Ectodermal cell (in vitro differentiated cells): Measurements from ENCODE around the gene HSD17B10.

Experiments
- H3K27ac ChIP-seq: 2 replicates; pipeline ENCODE4 v1.7.0; 2013; ENCODE audit warnings: mild to moderate bottlenecking, low read depth, low read length; ENCODE audit not compliant: insufficient read depth, poor library complexity, severe bottlenecking
- H3K27me3 ChIP-seq: 2 replicates; pipeline ENCODE4 v1.7.0; 2013; ENCODE audit warnings: mild to moderate bottlenecking, low read length; ENCODE audit not compliant: insufficient read depth, control insufficient read depth, poor library complexity, severe bottlenecking
- H3K36me3 ChIP-seq: one replicate; pipeline ENCODE4 v1.7.0; 2013; ENCODE audit warnings: low read length; ENCODE audit not compliant: control insufficient read depth, insufficient read depth
- H3K4me1 ChIP-seq: one replicate; pipeline ENCODE4 v1.7.0; 2013; ENCODE audit warnings: low read length; ENCODE audit not compliant: control insufficient read depth, insufficient read depth
- H3K4me3 ChIP-seq: 2 replicates; pipeline ENCODE4 v1.7.0; 2013; ENCODE audit warnings: low read depth, low read length, control low read depth; ENCODE audit not compliant: insufficient read depth
- H3K9me3 ChIP-seq: 2 replicates; pipeline ENCODE4 v1.7.0; 2013; ENCODE audit warnings: mild to moderate bottlenecking, low read length, moderate library complexity; ENCODE audit not compliant: control insufficient read depth
- WGBS, 2 experiments: methylation state at CpG; one replicate each; pipeline ENCODE4 v1.1.7; 2013; ENCODE audit warnings: missing lambda C conversion rate in 2 of 2; 5-methylcytosine and 5-hydroxymethylcytosine counted together

The HSD17B10 gene

GRCh38 chrX:53456254-53456653 is 22.1 kb upstream of the HSD17B10 start:
- Histone ChIP-seq H3K36me3 (no peaks in the 10 kb centered on the region), H3K27ac (no peak overlapping the region)
- 83 to 84% methylated on average over 3 of the region's 3 CpGs for WGBS, 2 experiments

DNA sequence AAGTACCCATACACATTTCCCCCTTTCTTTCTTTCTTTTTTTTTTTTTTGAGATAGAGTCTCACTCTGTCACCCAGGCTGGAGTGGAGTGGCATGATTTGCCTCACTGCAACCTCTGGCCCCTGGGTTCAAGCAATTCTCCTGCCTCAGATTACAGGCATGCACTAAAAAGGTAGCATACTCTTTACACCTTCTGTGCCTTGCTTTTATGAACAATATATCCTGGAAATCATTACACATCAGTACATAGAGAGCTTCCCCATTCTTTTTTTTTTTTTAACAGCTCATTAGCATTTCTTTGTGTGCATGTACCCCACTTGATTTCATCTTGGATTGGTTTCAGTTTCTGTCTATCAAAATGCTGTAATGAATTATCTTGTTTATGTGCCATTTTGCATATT is 18.6 kb upstream of the HSD17B10 start:
- no peak overlapping the region for H3K4me3 ChIP-seq
- no peaks in the 10 kb centered on the region for H3K27me3 ChIP-seq
- H3K9me3 ChIP-seq: no peaks in the 10 kb centered on the region

More at GRCh38 chrX:53456254-53456653, 22.1 kb upstream of the HSD17B10 start:
- Histone ChIP-seq H3K27me3 (no peaks in the 10 kb centered on the region), H3K4me3 (no peak overlapping the region), H3K9me3 (no peaks in the 10 kb centered on the region), H3K4me1 (no peaks in the 10 kb centered on the region)

DNA sequence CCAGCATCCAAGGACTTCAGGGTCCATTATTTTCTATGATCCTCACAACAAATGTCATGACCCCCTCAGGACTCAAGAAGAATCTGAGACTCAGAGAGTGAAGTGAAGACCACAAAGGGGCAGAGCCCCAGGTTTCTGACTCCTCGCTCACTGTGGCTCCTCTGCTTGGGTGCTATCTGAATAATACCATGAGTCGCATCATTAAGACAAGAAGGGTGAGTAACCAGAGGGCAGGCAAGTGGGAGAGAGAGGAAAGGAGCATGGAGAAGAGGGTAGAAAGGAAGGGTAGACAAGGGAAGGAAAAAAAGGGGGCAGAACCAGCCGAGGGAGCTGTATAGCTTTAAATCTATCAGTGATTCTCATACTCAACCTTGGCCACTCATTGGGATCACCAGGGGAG is 15.5 kb upstream of the HSD17B10 start:
- WGBS, 2 experiments: 85 to 94% methylated on average over 2 to 3 of the region's 3 CpGs
- Histone ChIP-seq H3K27ac (no peak overlapping the region), H3K9me3 (no peaks in the 10 kb centered on the region), H3K4me3 (no peak overlapping the region), H3K27me3 (no peaks in the 10 kb centered on the region), H3K36me3 (no peaks in the 10 kb centered on the region), H3K4me1 (no peaks in the 10 kb centered on the region)

More for the DNA sequence above, 18.6 kb upstream of the HSD17B10 start:
- Histone ChIP-seq H3K36me3 (no peaks in the 10 kb centered on the region), H3K4me1 (no peaks in the 10 kb centered on the region), H3K27ac (no peak overlapping the region)

GRCh38 chrX:53447441-53447840 is 13.3 kb upstream of the HSD17B10 start:
- WGBS, 2 experiments: 83 to 100% methylated on average over 1 to 2 of the region's 2 CpGs
- H3K4me3 ChIP-seq: no peak overlapping the region

DNA sequence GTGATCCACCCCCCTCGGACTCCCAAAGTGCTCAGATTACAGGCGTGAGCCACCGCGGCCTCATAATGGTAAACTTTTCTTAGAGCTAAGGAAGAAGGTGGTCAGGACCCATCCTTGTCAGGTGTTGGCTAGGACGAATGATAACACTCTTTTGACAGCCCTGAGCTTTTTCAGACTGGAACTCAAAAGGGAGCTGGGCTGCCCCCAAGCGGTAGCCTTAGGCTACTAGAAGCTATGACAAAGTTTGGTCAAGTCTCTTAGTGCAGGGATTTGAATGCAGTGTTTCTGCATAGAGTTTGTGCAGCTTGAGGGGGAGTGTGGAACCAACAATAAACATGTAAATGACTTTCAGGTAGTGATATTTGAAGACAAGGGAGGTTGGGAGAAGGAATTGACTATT is 11.8 kb upstream of the HSD17B10 start:
- no peaks in the 10 kb centered on the region for H3K36me3 ChIP-seq
- H3K27ac ChIP-seq: no peak overlapping the region
- no peak overlapping the region for H3K4me3 ChIP-seq
- 13 to 16% methylated on average over 6 of the region's 6 CpGs for WGBS, 2 experiments
- peaks cover 4% of the 10 kb centered on the region for H3K27me3 ChIP-seq
- no peaks in the 10 kb centered on the region for H3K9me3 ChIP-seq
- H3K4me1 ChIP-seq: no peaks in the 10 kb centered on the region

More at GRCh38 chrX:53447441-53447840, 13.3 kb upstream of the HSD17B10 start:
- H3K4me1 ChIP-seq: no peaks in the 10 kb centered on the region
- H3K9me3 ChIP-seq: no peaks in the 10 kb centered on the region
- H3K27ac ChIP-seq: no peak overlapping the region
- no peaks in the 10 kb centered on the region for H3K27me3 ChIP-seq
- H3K36me3 ChIP-seq: no peaks in the 10 kb centered on the region

- H3K36me3 ChIP-seq: no peaks in the 10 kb centered on the region
- no peak overlapping the region for H3K27ac ChIP-seq
- H3K4me1 ChIP-seq: no peaks in the 10 kb centered on the region
- H3K4me3 ChIP-seq: no peak overlapping the region
- 95% methylated on average over 1 of the region's 1 CpG; no CpG with 5 or more reads in 1 of the 2 experiments for WGBS, 2 experiments
- H3K9me3 ChIP-seq: no peaks in the 10 kb centered on the region
- H3K27me3 ChIP-seq: peaks cover 23% of the 10 kb centered on the region
Measured at GRCh38 chrX:53442322-53442631, 8.1 kb upstream of the HSD17B10 start.

DNA sequence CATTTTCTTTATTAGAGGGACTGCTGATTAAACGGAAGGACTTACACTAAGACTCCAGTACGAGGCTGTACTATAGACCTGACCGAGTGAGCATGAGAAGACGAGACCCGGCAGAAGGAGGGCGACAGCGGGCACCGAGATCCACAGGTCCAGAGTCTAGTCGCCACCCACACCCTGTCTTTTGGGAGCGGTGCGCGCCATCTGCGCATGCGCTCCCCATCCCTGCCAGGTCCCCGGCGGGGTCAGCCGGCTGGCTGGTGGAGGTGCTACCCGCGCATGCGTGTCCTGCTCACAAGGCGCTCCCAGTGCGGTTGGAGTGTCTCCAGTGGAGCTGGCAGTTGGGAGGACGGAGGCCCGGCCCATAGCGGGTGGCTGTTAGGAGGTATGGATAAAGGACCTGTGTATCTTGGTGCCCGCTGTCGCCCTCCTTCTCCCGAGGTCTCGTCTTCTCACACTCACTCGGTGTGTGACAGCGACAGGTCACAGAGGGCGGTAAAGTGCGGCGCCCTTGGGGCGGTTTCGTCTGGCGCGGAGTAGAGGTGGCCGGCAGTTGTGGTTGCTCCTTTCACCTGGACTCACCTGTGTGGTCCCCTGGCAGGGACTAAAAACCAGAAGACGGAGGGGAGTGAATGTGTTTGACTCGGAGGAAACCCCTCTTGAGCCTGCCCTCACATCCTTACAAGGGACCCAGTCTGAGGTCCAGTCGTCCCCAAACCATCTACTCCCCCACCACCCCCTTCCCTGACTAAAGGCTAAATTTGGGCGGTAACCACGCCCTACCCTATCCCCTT is 7.6 kb upstream of the HSD17B10 start:
- WGBS, 2 experiments: 16 to 23% methylated on average over 43 to 44 of the region's 44 CpGs
- Histone ChIP-seq H3K4me1 (no peaks in the 10 kb centered on the region), H3K27me3 (peaks cover 23% of the 10 kb centered on the region), H3K4me3 (peak overlapping the region; percentile 34), H3K36me3 (no peaks in the 10 kb centered on the region), H3K27ac (no peak overlapping the region), H3K9me3 (no peaks in the 10 kb centered on the region)

DNA sequence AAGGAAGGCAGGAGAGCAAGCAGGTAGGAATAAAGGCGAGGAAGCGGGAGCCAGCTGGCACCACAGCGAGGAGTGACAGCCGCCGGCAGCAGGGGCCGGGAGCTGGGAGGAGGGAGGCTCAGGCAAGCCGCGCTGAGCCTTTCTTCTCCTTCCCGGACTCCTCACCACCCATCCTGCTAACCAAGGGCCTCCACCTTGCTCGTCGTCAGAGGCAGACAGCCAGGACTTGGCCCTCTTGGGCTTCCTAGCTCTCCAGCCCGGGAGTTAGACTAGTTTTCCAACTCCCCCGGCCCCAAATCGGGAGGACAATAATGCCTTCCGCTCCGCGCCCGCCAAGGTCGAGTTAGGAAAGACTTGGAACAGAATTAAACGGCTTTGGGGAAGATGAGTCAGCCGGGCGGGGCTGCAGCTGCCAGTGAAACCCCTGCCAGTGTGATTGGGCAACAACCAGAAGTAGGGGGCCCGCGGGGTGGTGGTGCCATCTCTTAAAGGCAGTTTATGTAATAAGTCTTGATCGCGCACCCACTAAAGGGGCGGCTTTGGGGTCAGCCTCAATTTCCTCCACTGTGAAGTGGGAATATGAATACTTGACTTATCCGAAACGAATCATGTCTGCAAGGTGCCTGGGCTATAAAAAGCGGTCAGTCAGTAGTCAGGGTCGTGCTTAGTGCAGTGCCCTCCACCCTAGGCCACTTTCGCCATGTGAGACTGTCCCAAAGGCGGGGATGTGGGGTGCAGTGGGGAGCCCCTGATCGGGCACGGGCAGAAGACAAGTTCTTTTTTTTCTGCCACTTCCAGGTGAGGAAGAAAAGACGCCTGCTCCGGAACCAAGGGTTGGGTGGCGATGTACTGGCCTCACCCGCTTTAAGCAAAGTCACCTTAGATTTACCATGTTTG is 6.7 kb upstream of the HSD17B10 start:
- WGBS, 2 experiments: 26 to 27% methylated on average over 38 to 39 of the region's 39 CpGs
- Histone ChIP-seq H3K4me3 (peak overlapping the region; percentile 34), H3K36me3 (no peaks in the 10 kb centered on the region), H3K4me1 (no peaks in the 10 kb centered on the region), H3K27me3 (peaks cover 23% of the 10 kb centered on the region), H3K9me3 (no peaks in the 10 kb centered on the region), H3K27ac (no peak overlapping the region)

DNA sequence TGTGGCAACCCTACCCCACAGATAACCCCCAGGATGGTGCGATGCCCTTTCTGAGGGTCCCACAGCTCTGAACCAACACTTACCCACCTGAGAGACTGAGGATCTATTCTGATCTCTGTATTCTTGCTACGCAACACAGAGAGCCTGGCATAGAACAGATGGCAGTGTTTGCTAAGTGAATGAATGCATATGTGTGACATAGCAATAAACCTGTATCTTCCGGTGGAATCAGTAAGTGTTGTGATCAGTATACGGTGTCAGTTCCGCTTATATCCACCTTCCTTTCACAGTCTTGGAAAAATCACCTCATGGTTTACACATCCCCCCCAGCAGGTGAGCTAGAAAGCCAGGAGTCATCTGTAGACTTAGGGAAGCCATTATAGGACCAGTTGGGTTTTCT is 5.9 kb upstream of the HSD17B10 start:
- H3K4me3 ChIP-seq: no peak overlapping the region
- no peaks in the 10 kb centered on the region for H3K36me3 ChIP-seq
- peaks cover 23% of the 10 kb centered on the region for H3K27me3 ChIP-seq
- no peaks in the 10 kb centered on the region for H3K4me1 ChIP-seq
- no peaks in the 10 kb centered on the region for H3K9me3 ChIP-seq
- H3K27ac ChIP-seq: no peak overlapping the region
- 81 to 89% methylated on average over 3 to 5 of the region's 5 CpGs for WGBS, 2 experiments

DNA sequence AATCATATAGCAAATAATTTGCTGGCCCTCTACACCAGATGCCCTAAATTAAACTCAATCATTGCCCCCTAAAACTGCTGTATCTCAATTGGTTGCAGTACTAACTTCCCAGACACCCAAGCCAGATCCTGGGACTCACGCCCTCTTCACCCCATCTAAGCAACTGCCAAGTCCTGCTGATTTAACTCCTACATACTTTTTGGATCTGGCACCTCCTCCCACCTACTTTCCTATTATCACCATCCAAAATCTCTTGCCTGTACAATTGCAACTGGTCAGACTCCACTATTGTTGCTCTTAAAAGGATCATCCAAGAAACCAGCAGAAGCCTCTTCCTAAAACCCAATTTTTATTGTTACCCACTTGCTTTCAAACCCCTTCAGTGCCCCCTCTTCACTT is 4.7 kb upstream of the HSD17B10 start:
- Histone ChIP-seq H3K4me1 (no peaks in the 10 kb centered on the region), H3K27me3 (peaks cover 23% of the 10 kb centered on the region), H3K27ac (no peak overlapping the region), H3K9me3 (no peaks in the 10 kb centered on the region), H3K4me3 (no peak overlapping the region), H3K36me3 (no peaks in the 10 kb centered on the region)
- 84 to 92% methylated on average over 1 of the region's 1 CpG for WGBS, 2 experiments
